ENCODE measurements around the gene HS3ST6. TPM values are rescaled to one million over a fixed set of nuclear protein-coding genes. Genes with fewer than 3 reads are reported as not detected.

HS3ST6 gene
- not detected in 2 replicates for total RNA-seq

DNA sequence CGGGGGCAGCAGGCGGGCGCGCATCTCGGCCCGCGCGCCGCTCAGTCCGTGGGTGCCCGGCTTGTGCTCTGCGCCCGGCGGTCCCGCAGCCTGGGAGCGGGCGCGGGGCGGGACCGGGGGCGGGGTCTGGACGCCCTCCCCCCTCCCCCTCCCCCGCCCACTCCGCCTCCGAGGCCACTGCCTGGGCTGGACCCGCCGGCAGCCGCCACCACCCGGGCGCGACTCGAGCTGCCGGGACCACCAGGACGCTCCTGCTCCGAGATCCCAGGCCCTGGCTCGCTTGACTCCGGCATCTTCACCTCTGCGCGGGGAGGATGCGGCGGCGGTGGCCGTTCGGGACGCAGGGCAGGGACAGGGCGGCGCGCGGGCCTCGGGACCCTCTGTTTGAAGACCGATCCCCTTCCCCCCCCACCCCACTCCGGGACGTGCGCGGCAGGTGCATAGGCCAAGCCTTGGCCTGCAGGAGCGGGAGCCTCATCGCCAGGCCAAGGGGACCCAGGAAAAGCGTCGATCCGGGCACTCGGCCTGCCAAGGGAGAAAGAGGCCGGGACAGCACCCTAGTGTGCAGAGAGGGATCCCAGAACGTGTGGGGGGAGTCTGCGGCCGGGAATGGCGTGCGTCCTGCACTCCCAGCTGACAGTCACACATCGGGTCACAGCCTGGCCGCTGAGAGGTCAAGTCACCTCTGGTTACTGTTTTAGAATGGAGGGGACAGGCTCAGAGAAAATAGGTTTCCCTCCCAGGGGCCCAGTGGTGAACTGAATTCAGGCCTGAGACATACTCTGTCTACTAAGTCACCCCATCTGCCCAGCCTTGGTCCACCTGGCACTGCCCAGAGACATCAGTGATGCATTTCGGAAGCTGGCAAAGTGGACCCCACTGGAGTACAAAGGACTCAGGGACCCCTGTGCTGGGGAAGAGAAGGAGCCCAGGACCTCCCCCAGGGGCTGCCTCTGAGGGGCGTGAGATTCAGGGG, at the start of gene HS3ST6:
Gene HS3ST6 (minus strand): TSS at position 65 of the 976 bp plus-strand sequence. CDS start 92 bp downstream, outside the sequence.

DNA sequence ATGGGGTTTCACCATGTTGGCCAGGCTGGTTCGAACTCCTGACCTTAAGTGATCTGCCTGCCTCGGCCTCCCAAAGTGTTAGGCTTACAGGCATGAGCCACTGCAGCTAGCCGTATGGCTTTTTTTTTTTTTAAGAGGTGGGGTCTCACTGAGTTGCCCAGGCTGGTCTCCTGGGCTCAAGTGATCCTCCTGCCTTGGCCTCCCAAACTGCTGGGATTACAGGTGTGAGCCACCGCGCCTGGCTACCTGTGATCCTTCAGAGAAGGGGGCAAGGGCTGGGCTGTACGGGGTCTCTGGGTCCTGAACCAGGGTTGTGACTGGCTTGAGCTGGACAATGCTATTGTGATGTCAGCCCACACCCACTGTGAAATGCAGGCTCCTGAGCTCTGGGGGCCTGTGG, 48.2 kb upstream of the HS3ST6 start, which contains the start of gene RNF151:
Gene RNF151 (plus strand): TSS at position 397 of the 400 bp plus-strand sequence. CDS start 26 bp downstream, outside the sequence.

DNA sequence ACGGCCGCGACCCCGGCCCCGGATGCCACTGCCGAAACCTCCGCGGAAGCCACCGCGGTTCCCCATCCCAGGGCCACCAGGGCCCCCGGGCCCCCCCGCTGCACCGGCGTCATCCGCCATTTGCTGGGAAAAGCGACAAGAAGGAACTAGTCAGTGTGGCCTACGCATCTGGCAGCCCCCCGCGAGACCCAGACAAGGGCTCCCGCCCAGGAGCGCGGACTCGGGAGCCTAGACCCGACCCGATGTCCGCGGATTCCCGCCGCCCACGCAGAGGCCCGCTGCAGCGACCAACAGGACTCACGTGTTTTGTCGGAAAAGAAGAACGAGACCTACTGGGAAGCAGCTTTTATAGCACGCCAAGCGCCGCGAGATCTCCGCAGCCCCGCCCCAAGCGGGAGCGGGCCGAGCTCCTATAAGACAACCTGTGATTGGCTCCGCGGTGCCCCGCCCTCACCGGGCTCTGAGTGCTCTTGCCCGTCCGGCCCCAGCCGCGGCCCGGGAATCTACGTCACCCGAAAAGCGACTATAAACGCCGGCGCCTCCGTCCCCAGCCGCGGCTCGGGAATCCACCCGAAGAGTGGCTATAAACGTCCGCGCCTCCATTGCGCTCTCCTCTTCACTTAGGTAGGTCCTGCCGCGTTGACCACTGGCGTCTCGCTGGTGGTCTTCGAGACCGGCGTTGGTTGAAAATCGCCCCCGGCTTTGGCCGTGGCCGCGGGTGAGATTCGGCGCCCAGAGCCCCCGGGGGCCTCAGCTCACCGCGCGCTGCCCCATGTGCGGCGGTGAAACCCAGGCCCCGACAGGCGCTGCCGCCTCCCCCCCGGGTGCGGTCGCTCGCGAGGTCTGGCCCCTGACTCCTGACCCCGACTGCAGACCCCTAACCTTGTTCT, 46.5 kb upstream of the HS3ST6 start, which contains the start of gene RPS2:
Gene RPS2 (minus strand): TSS at position 321 of the 890 bp plus-strand sequence. CDS start 201 bp downstream, at position 120.

DNA sequence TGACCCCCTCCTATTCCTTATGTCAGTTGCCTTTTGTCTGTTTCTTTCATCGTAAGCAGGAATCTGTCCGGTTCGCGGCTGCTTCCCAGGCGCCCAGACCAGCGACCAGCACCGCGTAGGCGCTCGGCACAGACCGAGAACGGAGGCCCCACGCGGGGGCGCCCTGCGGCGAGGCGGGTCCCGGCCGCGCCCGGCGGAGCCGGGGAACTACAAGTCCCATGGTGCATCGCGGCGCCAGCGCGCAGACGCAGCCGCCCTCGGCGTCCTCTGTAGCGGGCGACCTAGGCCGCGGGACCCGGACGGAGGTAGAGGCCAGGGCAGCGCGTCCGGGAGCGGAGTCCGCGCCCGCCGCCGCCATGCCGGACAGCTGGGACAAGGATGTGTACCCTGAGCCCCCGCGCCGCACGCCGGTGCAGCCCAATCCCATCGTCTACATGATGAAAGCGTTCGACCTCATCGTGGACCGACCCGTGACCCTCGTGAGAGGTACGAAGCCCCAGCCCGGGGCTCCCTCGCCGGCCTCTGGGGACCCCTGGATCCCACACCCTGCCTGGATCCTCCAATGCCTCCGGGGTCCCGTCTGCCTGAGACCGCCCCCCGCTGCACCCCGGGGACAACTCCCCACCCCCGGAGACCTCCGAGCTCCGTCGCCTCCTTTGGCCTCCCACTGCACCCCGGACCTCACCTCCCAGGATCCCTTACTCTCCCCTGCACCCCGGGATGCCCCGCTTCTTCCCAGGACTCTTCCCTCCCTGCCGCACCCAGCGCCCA, 41.2 kb upstream of the HS3ST6 start, which contains the start of gene NDUFB10:
Gene NDUFB10 (plus strand): TSS at position 270 of the 771 bp plus-strand sequence. CDS start 87 bp downstream, at position 357.

DNA sequence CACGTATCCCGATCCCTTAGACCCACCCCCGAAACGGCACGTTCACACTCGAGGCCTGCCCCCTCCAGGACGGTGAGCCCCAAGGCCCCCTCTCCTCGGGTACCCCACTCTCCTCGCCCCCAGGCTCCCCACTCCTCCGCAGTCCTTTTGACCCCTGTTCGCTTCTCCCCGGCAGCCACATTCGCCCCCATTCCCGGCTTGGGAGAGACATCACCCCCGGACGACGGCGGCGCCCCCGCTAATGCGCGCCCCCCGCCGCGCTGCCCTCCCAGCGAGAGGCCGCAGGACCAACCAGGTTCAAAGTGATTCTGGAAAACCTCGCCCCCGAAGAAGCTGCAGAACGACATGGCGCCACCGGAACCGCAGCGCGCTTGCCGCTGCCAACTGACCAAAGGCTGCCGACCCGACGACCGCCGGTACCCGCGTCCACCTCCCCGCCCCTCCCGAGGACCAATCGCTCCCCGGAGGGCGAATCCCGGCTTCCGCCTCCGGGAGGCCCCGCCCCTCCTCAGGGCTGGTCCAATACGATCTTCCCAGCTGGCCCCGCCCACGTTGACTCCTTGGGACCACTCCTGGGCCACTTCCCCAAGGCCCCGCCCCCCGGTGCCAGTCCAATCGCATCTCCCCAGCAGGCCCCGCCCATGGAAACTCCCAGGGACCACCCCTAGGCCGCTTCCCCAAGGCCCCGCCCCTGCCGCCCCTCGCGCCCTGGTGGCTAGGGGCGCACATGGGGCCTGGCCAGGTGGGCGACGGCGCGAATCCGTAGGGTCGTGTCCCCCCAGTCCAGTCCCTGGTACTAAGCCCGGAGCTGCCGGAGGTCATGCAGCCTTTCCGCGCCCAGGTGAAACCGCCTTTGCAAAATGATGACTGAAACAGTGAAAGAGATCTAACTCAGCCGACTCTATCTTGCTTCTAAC, 24.9 kb upstream of the HS3ST6 start, which contains the start of gene MSRB1:
Gene MSRB1 (minus strand): TSS at position 390 of the 917 bp plus-strand sequence. CDS start 43 bp downstream, at position 347.

DNA sequence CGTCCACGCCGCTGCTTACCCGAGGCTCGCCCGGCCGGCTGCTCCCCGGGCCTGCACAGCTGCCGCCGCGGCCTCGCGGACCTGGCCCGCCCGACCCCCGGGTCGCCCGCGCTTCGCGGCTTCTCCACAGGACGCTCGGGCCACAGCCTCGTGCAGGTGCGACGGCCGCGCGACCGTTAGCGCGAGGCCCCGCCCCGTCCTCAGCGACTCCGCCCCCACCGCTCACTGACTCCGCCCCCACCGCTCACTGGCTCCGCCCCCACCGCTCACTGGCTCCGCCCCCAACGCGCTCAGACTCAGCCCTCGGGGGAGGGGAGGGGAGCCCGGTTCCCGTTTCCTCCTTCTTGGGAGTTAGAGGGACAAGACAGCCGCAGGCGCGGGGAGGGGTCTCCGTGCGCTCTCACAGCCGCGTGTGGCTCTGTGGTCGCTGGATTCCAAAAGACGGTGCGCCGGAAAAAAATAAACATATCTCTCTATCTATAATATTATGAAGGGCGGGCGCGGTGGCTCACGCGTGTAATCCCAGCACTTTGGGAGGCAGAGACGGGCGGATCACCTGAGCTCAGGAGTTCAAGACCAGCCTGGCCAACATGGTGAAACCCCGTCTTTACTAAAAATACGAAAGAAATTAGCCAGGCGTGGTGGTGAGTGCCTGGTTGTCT, 46.1 kb downstream of the HS3ST6 start, which contains the start of gene MEIOB:
Gene MEIOB (minus strand): TSS at position 191 of the 662 bp plus-strand sequence. CDS start 3,989 bp downstream, outside the sequence.

Other genes with a start within 250 kb of the HS3ST6 start
- 119 and 173 TPM in 2 replicates for gene JPT2, start 240.1 kb downstream of the HS3ST6 start, total RNA-seq
- gene MAPK8IP3, start 212.2 kb downstream of the HS3ST6 start, total RNA-seq: 25.1 and 61.5 TPM in 2 replicates
- gene NME3, start 146.9 kb downstream of the HS3ST6 start, total RNA-seq: 61.8 and 131 TPM in 2 replicates
- gene EME2, start 145.6 kb downstream of the HS3ST6 start, total RNA-seq: 4.7 and 7.7 TPM in 2 replicates
- gene MRPS34, start 145.3 kb downstream of the HS3ST6 start, total RNA-seq: 108 and 161 TPM in 2 replicates
- 37.5 and 99.8 TPM in 2 replicates for gene SPSB3, start 135.8 kb downstream of the HS3ST6 start, total RNA-seq
- gene NUBP2, start 135.5 kb downstream of the HS3ST6 start, total RNA-seq: 86.8 and 113 TPM in 2 replicates
- gene IGFALS, start 124.7 kb downstream of the HS3ST6 start, total RNA-seq: 0.25 TPM in 1 of 2 replicates, not detected in the other
- gene HAGH, start 91.6 kb downstream of the HS3ST6 start, total RNA-seq: 89.5 and 114 TPM in 2 replicates
- 77.9 and 83.8 TPM in 2 replicates for gene FAHD1, start 91.2 kb downstream of the HS3ST6 start, total RNA-seq
- 3.6 and 3.8 TPM in 2 replicates for gene MEIOB, start 46.3 kb downstream of the HS3ST6 start, total RNA-seq
- 20.5 and 27.7 TPM in 2 replicates for gene MSRB1, start 24.8 kb upstream of the HS3ST6 start, total RNA-seq
- gene RPL3L, start 36.3 kb upstream of the HS3ST6 start, total RNA-seq: not detected in 2 replicates
- 334 and 388 TPM in 2 replicates for gene NDUFB10, start 41.1 kb upstream of the HS3ST6 start, total RNA-seq
- gene RPS2, start 46.4 kb upstream of the HS3ST6 start, total RNA-seq: 4,197 and 4,785 TPM in 2 replicates
- gene RNF151, start 48.4 kb upstream of the HS3ST6 start, total RNA-seq: 0.16 TPM in 1 of 2 replicates, not detected in the other
- 56.8 and 104 TPM in 2 replicates for gene TBL3, start 53.6 kb upstream of the HS3ST6 start, total RNA-seq
- gene NOXO1, start 63.1 kb upstream of the HS3ST6 start, total RNA-seq: 0.25 TPM in 1 of 2 replicates, not detected in the other
- gene GFER, start 65.8 kb upstream of the HS3ST6 start, total RNA-seq: 31.9 and 34.9 TPM in 2 replicates
- gene SYNGR3, start 71.6 kb upstream of the HS3ST6 start, total RNA-seq: 4.6 and 10.0 TPM in 2 replicates
- 42.7 and 46.6 TPM in 2 replicates for gene ZNF598, start 91.4 kb upstream of the HS3ST6 start, total RNA-seq
- gene NPW, start 101.4 kb upstream of the HS3ST6 start, total RNA-seq: 4.4 and 5.7 TPM in 2 replicates
- gene NHERF2, start 108.5 kb upstream of the HS3ST6 start, total RNA-seq: 60.3 and 91.9 TPM in 2 replicates
- 45.1 and 63.7 TPM in 2 replicates for gene NTHL1, start 129.4 kb upstream of the HS3ST6 start, total RNA-seq
- gene TSC2, start 129.6 kb upstream of the HS3ST6 start, total RNA-seq: 53.8 and 113 TPM in 2 replicates
- gene PKD1, start 217.5 kb upstream of the HS3ST6 start, total RNA-seq: 113 and 120 TPM in 2 replicates
- 0.65 and 5.7 TPM in 2 replicates for gene RAB26, start 230.2 kb upstream of the HS3ST6 start, total RNA-seq
- gene TRAF7, start 237.4 kb upstream of the HS3ST6 start, total RNA-seq: 84.1 and 96.6 TPM in 2 replicates

Measured in mesangial cell (primary cell).